Lower leg skin (tissue), 4 donors: Measurements from ENCODE around the gene IL15. TPM values are rescaled to one million over a fixed set of nuclear protein-coding genes. Genes with fewer than 3 reads are reported as not detected.

Experiments used
- DNase-seq, 2 donors: peaks; one replicate each; pipeline ENCODE4 v3.0.0-alpha.2; 2019; ENCODE audit warnings: low spot score in 2 of 2
- H3K4me3 ChIP-seq: fragments of 200-600 bp; sonication (generic); 2 replicates; pipeline ENCODE4 v1.5.1; 2017; ENCODE audit warnings: mild to moderate bottlenecking, low read depth; ENCODE audit not compliant: poor library complexity, severe bottlenecking
- CTCF ChIP-seq, 3 donors: fragments of 450-650 bp; IDR thresholded peaks; one replicate each; pipeline ENCODE4 v1.5.1; 2016; ENCODE audit warnings: antibody characterized with exemption in 3 of 3, mild to moderate bottlenecking in 3 of 3, moderate library complexity in 2 of 3
- POLR2A ChIP-seq, 2 donors: fragments of 450-650 bp; IDR thresholded peaks; one replicate each; pipeline ENCODE4 v1.6.1; 2016 to 2017; ENCODE audit warnings: antibody characterized with exemption in 2 of 2, mild to moderate bottlenecking in 1 of 2, moderate library complexity in 1 of 2
- WGBS, 2 donors: methylation state at CpG; one replicate each; pipeline ENCODE4 v1.1.5; 2018; 5-methylcytosine and 5-hydroxymethylcytosine counted together
- intact Hi-C: fragments of 100-400 bp; cut with DNase I; formaldehyde crosslinking; loops from one replicate; pipeline ENCODE4 v1.15.0; 2023; ENCODE audit warnings: low total_unique reads
- total RNA-seq, 4 donors: library from RNA; depleted of rRNA; stranded (reverse); fragments of >200 nt; gene quantifications; one replicate each; pipeline ENCODE4 v1.1.0, GENCODE V29; 2016

IL15 gene
- total RNA-seq, 4 donors from 2014 or later: 0.42 to 1.6 (median 0.96) TPM

GRCh38 chr4:141705747-141706377 is 69.5 kb downstream of the IL15 start:
- intact Hi-C loops: no loop called here
- DNase-seq: no peak
- TF ChIP-seq CTCF (IDR thresholded peaks at IDR 0.05): no peak
- TF ChIP-seq POLR2A (IDR thresholded peaks at IDR 0.05): no peak
- WGBS, 2 donors: 76 to 82% methylated on average over 1 of the region's 1 CpG
- no peak overlapping the region for H3K4me3 ChIP-seq

GRCh38 chr4:141706445-141706844 is 70.1 kb downstream of the IL15 start:
- no peak overlapping the region for H3K4me3 ChIP-seq
- WGBS, 2 donors: 84 to 85% methylated on average over 3 of the region's 3 CpGs
- intact Hi-C loops: no loop called here
- TF ChIP-seq CTCF (IDR thresholded peaks at IDR 0.05): no peak
- no peak for DNase-seq

DNA sequence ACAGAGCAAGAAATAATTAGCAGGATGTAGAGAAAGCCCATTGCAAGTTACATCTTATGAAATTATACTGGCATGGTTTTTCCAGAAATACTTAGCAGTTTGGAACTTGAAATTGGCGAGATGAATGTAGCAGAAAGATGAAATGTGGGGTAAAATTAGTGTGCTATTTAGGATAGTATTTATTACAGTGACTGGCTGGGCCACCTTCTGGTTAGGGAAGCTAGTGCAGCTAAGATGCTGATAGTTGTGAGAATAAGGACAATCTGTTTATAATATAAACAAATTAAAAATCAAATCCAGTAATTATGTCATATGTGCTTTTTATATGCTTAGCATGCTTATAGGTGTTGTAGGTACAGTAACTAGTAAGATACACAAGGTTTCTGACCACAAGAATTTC is 74.8 kb downstream of the IL15 start:
- intact Hi-C loops: no loop called here

GRCh38 chr4:141713185-141713584 is 76.8 kb downstream of the IL15 start:
- TF ChIP-seq CTCF (IDR thresholded peaks at IDR 0.05): no peak
- no peak for TF ChIP-seq POLR2A (IDR thresholded peaks at IDR 0.05)
- no peak overlapping the region for H3K4me3 ChIP-seq
- intact Hi-C loops: no loop called here
- WGBS, 2 donors: 82 to 91% methylated on average over 4 of the region's 4 CpGs
- no peak for DNase-seq

More for the DNA sequence above, 74.8 kb downstream of the IL15 start:
- no peak overlapping the region for H3K4me3 ChIP-seq
- TF ChIP-seq CTCF (IDR thresholded peaks at IDR 0.05): no peak
- TF ChIP-seq POLR2A (IDR thresholded peaks at IDR 0.05): no peak
- WGBS, 2 donors: 36 to 47% methylated on average over 1 of the region's 1 CpG
- DNase-seq: no peak

- DNase-seq: no peak
- intact Hi-C loops: no loop called here
- no peak overlapping the region for H3K4me3 ChIP-seq
- 83 to 89% methylated on average over 3 of the region's 3 CpGs for WGBS, 2 donors
- TF ChIP-seq CTCF (IDR thresholded peaks at IDR 0.05) (no peak), POLR2A (IDR thresholded peaks at IDR 0.05) (no peak)
Measured at GRCh38 chr4:141713771-141714445, 77.5 kb downstream of the IL15 start.
